ELR (cell line): ENCODE measurements around the gene NLGN3.
A peak's percentile ranks its signal among the peaks of the same experiment; 100 is the strongest.

ENCODE experiments used
- DNase-seq: peaks from one replicate; pipeline ENCODE4 v3.0.0-alpha.2; 2015; ENCODE audit warnings: low read depth

The NLGN3 gene

GRCh38 chrX:71118032-71118984 lies 26.3 kb upstream of the NLGN3 start, which contains the start of gene MED12:
Gene MED12, plus strand, starts transcription at chrX:71118596. Its CDS starts 159 bp downstream, at chrX:71118755.
- DNase-seq = peak; percentile 79

GRCh38 chrX:71118985-71119535 lies 25.6 kb upstream of the NLGN3 start:
- no peak for DNase-seq

DNA sequence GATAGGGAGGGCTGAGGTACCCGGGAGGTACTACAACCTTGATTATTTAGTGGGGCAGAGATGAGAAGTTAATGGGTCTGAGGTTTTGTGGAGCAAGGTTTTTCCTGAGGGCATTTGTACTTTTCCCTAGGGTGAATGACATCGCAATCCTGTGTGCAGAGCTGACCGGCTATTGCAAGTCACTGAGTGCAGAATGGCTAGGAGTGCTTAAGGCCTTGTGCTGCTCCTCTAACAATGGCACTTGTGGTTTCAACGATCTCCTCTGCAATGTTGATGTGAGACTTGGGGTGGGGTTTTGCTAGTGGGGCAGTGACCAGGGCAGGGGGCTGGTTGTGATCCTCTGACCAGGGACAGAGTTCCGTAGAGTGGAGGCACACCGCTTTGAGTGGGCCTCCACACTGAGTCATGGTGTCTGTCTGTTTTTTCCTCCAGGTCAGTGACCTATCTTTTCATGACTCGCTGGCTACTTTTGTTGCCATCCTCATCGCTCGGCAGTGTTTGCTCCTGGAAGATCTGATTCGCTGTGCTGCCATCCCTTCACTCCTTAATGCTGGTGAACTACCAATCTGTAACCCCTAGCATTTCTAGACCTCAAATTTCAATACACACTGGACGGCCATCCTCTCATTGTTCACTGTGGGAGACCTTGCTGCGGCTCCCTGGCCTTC lies 16.3 kb upstream of the NLGN3 start:
- DNase-seq = peak; percentile 47

DNA sequence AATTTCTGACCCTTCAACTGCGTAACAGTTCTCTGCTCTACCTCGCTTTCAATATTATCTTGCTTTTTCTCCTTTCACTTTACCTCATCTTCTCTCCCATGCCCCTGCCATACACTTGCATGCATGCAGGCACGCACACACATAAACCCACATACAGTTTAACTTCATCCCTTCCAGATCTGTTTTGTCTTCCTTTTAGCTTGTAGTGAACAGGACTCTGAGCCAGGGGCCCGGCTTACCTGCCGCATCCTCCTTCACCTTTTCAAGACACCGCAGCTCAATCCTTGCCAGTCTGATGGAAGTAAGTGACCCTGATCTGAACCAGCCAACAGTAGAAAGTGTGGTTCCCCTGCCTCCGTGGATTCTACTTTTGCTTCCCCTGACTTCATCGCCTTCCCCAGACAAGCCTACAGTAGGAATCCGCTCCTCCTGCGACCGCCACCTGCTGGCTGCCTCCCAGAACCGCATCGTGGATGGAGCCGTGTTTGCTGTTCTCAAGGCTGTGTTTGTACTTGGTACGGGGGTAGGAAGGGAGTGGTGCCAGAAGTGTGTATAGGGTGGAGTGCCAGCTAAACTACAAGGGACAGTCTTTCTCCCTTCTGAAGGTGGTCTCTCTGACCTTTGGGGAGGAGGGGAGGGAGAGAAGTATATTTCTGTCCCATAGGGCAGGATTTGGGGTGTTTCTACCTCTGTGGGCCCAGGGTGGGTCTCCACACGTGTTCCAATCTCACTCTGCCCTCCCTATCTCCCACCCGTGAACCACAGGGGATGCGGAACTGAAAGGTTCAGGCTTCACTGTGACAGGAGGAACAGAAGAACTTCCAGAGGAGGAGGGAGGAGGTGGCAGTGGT lies 15.5 kb upstream of the NLGN3 start:
- peak; percentile 53 for DNase-seq

GRCh38 chrX:71131510-71131909 lies 13.1 kb upstream of the NLGN3 start:
- no peak for DNase-seq

GRCh38 chrX:71140440-71140839 lies 4.2 kb upstream of the NLGN3 start:
- no peak for DNase-seq

DNA sequence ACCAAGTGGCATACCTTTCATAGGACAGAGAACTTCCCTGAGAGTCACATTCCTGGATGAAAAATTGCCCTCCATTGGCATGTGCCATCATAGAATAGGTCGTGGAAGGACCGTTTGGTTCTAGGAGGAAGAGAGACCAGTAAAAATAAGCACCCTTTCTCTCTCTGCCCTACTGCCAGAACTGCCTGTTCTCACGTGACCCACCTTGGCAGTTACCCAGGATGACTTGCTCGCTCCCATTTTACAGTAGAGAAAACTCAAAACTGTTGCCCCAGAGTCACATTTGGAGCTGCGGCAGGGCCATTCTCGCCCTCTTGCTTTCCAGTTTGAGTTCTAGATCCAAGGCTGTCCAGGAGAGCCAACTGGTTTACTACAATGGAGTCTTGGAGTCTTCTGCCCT lies 1.1 kb upstream of the NLGN3 start:
- no peak for DNase-seq

- peak; percentile 8 for DNase-seq
These were observed 3.0 kb downstream of the NLGN3 start for GRCh38 chrX:71147496-71148277.

DNA sequence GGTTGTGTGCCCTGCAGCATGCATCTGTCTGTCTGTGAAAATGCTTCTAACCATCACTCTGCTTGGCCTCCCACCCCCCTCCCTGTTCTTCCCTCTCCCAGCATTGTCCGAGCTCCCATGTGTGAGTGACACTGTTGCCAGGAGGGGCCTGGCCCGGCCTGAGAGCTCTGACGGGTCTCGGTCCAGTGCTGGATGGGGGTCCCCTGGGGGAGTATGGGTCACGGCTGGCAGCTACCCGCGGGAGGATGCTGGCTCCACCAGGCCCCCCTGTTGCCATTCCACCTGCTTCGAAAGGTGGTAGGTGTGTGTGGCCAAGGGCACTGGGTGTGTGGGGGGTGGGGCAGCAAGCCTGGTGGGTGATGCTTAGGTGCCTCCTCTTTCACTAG lies 3.6 kb downstream of the NLGN3 start:
- DNase-seq = no peak

GRCh38 chrX:71151366-71151765 lies 6.7 kb downstream of the NLGN3 start:
- DNase-seq = no peak

DNA sequence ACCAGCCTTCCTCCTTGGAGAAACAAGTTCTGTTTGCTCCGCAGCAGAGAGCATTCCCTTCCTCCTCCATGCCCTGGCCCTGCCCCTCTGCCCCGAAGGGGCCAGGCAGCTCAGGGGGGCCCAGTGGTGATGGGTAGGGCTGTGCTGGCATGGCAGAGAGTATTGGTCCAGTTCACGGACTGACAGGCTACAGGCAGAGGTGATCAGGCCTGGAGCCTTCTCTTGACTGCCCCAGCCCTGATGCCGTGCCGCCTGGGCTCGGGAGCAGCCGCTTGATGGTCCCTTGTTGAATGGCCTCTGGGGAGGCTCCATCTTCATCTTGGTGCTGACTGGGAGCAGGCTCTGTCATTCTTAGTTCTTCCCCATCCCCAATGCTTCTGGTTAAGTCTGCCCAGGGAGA lies 9.6 kb downstream of the NLGN3 start:
- DNase-seq = no peak

- DNase-seq = no peak
These were observed 10.0 kb downstream of the NLGN3 start for GRCh38 chrX:71154641-71155040.

DNA sequence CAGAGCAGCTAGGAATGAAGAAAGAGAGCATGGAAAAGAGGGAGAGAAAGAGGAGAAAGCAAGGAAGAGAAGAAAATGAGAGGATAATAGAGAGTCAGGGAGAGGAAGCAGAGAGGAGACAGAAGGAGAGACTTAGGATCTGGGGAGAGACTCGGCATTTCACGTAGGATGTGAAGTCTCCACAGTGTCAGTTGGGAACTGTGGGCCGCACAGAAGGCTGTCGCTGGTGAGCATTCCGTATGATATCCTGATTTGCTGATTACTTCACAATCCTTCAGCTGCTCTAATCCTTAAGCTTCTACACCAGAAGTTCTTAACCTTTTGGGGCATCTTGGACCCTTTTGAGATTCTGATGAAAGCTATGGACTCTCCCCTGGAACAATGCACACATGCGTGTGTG lies 14.0 kb downstream of the NLGN3 start:
- no peak for DNase-seq

DNA sequence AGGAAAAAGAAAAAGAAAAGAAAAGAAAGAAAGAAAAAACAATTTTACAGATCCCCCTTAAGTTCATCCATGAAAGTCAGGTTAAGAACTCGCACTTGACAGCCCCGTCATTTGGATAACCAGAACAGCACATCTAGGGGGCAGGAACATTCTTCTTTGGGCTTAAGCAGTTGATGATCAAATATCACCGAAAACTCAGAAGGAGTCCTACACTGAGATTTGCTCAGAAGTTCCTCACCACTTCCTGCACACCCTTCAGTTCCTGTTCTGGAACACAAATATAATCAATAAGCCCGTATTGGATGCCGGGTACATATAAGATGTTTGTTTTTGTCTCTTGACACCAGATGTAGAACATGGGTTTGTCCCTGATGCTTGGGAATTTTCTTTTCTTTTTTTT lies 14.7 kb downstream of the NLGN3 start:
- no peak for DNase-seq

- no peak for DNase-seq
These were observed 15.8 kb downstream of the NLGN3 start for GRCh38 chrX:71160475-71160874.

GRCh38 chrX:71162981-71163380 lies 18.3 kb downstream of the NLGN3 start:
- DNase-seq = no peak

DNA sequence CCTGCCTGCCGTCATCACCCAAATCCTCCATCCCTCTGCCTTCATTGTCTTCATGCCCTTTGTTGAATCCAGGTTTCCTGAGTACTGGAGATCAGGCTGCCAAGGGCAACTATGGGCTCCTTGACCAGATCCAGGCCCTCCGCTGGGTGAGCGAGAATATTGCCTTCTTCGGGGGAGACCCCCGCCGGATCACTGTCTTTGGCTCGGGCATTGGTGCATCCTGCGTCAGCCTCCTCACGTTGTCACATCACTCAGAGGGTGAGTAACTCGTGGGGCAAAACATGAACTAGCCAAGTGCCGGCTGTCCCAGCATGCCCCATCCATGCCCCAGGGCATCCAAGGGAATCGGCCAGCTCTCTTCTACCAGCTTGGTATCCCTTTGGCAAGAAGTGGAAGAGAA lies 19.4 kb downstream of the NLGN3 start:
- DNase-seq = no peak

GRCh38 chrX:71166461-71166860 lies 21.8 kb downstream of the NLGN3 start:
- DNase-seq = no peak

DNA sequence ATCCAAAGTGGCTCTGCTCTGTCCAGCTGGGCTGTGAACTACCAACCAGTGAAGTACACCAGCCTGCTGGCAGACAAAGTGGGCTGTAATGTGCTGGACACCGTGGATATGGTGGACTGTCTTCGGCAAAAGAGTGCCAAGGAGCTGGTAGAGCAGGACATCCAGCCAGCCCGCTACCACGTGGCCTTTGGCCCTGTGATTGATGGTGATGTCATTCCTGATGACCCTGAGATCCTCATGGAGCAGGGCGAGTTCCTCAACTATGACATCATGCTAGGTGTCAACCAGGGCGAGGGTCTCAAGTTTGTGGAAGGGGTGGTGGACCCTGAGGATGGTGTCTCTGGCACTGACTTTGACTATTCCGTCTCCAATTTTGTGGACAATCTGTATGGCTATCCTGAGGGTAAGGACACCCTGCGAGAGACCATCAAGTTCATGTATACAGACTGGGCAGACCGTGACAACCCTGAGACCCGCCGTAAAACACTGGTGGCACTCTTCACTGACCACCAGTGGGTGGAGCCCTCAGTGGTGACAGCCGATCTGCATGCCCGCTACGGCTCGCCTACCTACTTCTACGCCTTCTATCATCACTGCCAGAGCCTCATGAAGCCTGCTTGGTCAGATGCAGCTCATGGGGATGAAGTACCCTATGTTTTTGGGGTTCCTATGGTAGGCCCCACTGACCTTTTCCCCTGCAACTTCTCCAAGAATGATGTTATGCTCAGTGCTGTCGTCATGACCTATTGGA lies 22.6 kb downstream of the NLGN3 start:
- no peak for DNase-seq

- no peak for DNase-seq
These were observed 23.5 kb downstream of the NLGN3 start for GRCh38 chrX:71168134-71168533.

DNA sequence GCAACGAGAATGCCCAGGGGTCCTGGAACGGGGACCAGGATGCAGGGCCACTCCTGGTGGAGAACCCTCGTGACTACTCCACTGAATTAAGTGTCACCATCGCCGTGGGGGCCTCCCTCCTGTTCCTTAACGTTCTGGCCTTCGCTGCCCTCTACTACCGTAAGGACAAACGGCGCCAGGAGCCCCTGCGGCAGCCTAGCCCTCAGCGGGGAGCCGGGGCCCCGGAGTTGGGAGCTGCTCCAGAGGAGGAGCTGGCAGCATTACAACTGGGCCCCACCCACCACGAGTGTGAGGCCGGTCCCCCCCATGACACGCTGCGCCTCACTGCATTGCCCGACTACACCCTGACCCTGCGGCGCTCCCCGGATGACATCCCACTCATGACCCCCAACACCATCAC lies 24.9 kb downstream of the NLGN3 start:
- no peak for DNase-seq
